NCI-H1092 (cell line): ENCODE measurements around the gene KCNQ5.

ENCODE experiments used
- DNase-seq: peaks from one replicate; lab custom pipeline; 2025; lab: John Stamatoyannopoulos, UW

KCNQ5 gene

GRCh38 chr6:72905705-72906478, 284.0 kb downstream of the KCNQ5 start:
- DNase-seq: no peak

GRCh38 chr6:72911463-72912155, 289.7 kb downstream of the KCNQ5 start:
- DNase-seq: no peak

- DNase-seq: no peak
Measured at GRCh38 chr6:72913797-72914196, 291.9 kb downstream of the KCNQ5 start.

- DNase-seq: no peak
Measured at GRCh38 chr6:72916298-72916697, 294.4 kb downstream of the KCNQ5 start.

GRCh38 chr6:72916906-72917305, 295.0 kb downstream of the KCNQ5 start:
- no peak for DNase-seq

- no peak for DNase-seq
Measured at GRCh38 chr6:72922401-72922800, 300.5 kb downstream of the KCNQ5 start.

GRCh38 chr6:72925136-72925535, 303.3 kb downstream of the KCNQ5 start:
- DNase-seq: no peak

- no peak for DNase-seq
Measured at GRCh38 chr6:72930556-72931132, 308.8 kb downstream of the KCNQ5 start.

GRCh38 chr6:72931325-72931887, 309.5 kb downstream of the KCNQ5 start:
- DNase-seq: no peak

- no peak for DNase-seq
Measured at GRCh38 chr6:72933233-72933632, 311.4 kb downstream of the KCNQ5 start.

GRCh38 chr6:72936766-72937559, 315.1 kb downstream of the KCNQ5 start:
- no peak for DNase-seq

GRCh38 chr6:72938104-72938503, 316.2 kb downstream of the KCNQ5 start:
- DNase-seq: no peak

- peak; percentile 19 for DNase-seq
Measured at GRCh38 chr6:72939004-72939403, 317.1 kb downstream of the KCNQ5 start.

GRCh38 chr6:72940265-72940664, 318.4 kb downstream of the KCNQ5 start:
- DNase-seq: no peak

GRCh38 chr6:72941263-72941662, 319.4 kb downstream of the KCNQ5 start:
- no peak for DNase-seq

GRCh38 chr6:72941751-72942150, 319.9 kb downstream of the KCNQ5 start:
- DNase-seq: no peak

- no peak for DNase-seq
Measured at GRCh38 chr6:72943699-72944098, 321.8 kb downstream of the KCNQ5 start.

- no peak for DNase-seq
Measured at GRCh38 chr6:72944660-72945059, 322.8 kb downstream of the KCNQ5 start.

GRCh38 chr6:72946774-72947173, 324.9 kb downstream of the KCNQ5 start:
- no peak for DNase-seq

- DNase-seq: no peak
Measured at GRCh38 chr6:72947534-72947933, 325.7 kb downstream of the KCNQ5 start.

GRCh38 chr6:72948153-72948552, 326.3 kb downstream of the KCNQ5 start:
- no peak for DNase-seq
